Mesodermal cell (in vitro differentiated cells): ENCODE measurements around the gene DPF3.

Experiments used
- H3K27ac ChIP-seq: 2 replicates; pipeline ENCODE4 v1.7.0; 2013; ENCODE audit warnings: mild to moderate bottlenecking, low read depth, low read length, moderate library complexity; ENCODE audit not compliant: severe bottlenecking
- H3K36me3 ChIP-seq: 2 replicates; pipeline ENCODE4 v1.7.1; 2013; ENCODE audit warnings: mild to moderate bottlenecking, low read length, moderate library complexity; ENCODE audit not compliant: control insufficient read depth, insufficient read depth
- H3K4me1 ChIP-seq: one replicate; pipeline ENCODE4 v1.7.1; 2013; ENCODE audit warnings: mild to moderate bottlenecking, low read length; ENCODE audit not compliant: insufficient read depth, control insufficient read depth, poor library complexity, severe bottlenecking
- H3K4me3 ChIP-seq: 2 replicates; pipeline ENCODE4 v1.7.0; 2013; ENCODE audit warnings: low read length, control low read depth, mild to moderate bottlenecking; ENCODE audit not compliant: insufficient read depth, poor library complexity, severe bottlenecking; ENCODE audit errors: extremely low read depth
- H3K9me3 ChIP-seq: 2 replicates; pipeline ENCODE4 v1.7.1; 2013; ENCODE audit warnings: mild to moderate bottlenecking, low read length, moderate library complexity; ENCODE audit not compliant: control insufficient read depth
- WGBS, 2 experiments: methylation state at CpG; one replicate each; pipeline ENCODE4 v1.1.5; 2013; ENCODE audit warnings: missing lambda C conversion rate in 2 of 2; ENCODE audit not compliant: insufficient coverage in 2 of 2; 5-methylcytosine and 5-hydroxymethylcytosine counted together

DPF3 gene

DNA sequence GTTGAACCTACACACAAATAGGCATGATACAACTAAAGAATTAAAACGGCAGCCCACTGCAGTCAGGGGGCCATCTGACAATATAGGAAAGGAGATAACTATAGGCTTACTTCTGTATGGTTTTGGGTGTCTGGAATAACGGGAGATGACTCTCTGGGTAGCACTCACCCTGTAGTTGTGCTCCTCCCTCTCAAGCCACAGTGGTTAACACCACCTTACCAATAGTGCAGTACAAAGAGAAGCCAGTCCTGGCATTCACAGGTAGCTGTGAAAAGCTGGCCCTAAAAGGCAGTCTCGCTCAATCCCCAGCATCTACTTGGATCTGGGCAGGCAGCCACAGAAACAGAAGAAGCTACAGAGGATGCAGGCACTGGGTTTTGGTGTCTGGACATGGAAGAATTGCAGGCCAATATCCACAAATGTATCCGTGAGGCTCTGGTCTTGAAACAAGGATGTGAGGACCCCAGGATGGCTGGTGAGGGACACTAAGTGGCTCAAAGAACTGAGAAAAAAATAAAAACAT, 93.0 kb downstream of the DPF3 start:
- no peaks in the 10 kb centered on the region for H3K9me3 ChIP-seq
- H3K4me3 ChIP-seq: no peak overlapping the region
- H3K4me1 ChIP-seq: peaks cover 11% of the 10 kb centered on the region
- 85 to 89% methylated on average over 2 to 3 of the region's 4 CpGs for WGBS, 2 experiments
- H3K36me3 ChIP-seq: no peaks in the 10 kb centered on the region
- no peak overlapping the region for H3K27ac ChIP-seq

DNA sequence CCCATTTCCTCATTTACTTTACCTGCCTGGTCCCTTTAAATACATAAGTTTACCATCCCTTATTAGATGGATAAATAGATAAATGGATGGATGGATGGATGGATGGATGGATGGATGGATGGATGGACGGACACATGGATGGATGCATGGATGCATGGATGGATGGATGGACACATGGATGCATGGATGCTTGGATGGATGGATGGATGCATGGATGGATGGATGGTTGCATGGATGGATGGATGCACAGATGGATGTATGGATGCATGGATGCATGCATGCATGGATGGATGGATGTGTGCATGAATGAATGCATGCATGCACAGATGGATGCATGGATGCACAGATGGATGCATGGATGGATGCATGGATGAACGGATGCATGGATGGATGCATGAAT, 93.6 kb downstream of the DPF3 start:
- no peak overlapping the region for H3K27ac ChIP-seq
- no peak overlapping the region for H3K4me3 ChIP-seq
- peaks cover 11% of the 10 kb centered on the region for H3K4me1 ChIP-seq
- WGBS, 2 experiments: 84 to 95% methylated on average over 2 of the region's 2 CpGs
- H3K9me3 ChIP-seq: no peaks in the 10 kb centered on the region
- no peaks in the 10 kb centered on the region for H3K36me3 ChIP-seq

GRCh38 chr14:72796935-72797334, 97.0 kb downstream of the DPF3 start:
- Histone ChIP-seq H3K9me3 (no peaks in the 10 kb centered on the region), H3K36me3 (no peaks in the 10 kb centered on the region), H3K4me3 (no peak overlapping the region), H3K27ac (no peak overlapping the region), H3K4me1 (peaks cover 9% of the 10 kb centered on the region)
- WGBS, 2 experiments: 60 to 68% methylated on average over 1 to 6 of the region's 6 CpGs

DNA sequence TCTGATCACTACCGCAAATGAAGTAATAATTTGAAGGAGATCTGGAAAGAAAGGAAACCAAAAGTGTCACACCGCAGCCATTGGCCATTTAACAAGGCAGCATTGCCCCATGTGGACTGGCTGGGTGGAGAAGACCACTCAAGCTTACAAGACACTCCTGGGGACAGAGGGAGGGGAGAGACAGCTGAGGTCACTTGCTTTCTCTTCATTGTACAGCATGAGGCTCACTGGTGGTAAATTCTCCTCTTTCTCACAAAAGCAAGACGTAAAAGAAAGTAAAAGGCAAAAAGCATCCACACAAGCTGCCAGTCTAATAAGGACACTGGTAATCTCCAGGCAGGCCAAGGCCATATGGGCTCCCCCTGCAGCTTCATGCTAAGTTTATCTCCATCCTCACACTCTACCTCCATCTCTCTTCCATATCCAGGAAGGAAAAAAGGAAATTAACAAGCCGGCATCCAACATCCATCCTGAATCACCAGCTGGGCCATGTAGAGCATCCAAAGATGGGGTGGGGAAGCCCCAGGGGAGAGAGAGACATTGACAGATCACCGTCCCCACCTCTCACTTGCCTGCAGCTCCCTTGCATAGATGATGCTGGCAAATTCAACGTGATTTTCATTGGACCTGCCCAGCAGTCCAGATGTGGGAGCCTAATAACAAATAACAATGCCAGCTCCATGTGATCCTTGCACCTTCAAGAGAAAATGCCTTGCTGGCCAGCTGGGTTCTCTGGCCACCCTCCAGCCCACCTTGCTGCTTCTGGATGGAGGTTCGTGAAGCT, 100.6 kb downstream of the DPF3 start:
- H3K9me3 ChIP-seq: no peaks in the 10 kb centered on the region
- H3K4me3 ChIP-seq: no peak overlapping the region
- H3K27ac ChIP-seq: no peak overlapping the region
- WGBS, 2 experiments: 96% methylated on average over 5 of the region's 7 CpGs
- H3K36me3 ChIP-seq: no peaks in the 10 kb centered on the region
- H3K4me1 ChIP-seq: peaks cover 22% of the 10 kb centered on the region

DNA sequence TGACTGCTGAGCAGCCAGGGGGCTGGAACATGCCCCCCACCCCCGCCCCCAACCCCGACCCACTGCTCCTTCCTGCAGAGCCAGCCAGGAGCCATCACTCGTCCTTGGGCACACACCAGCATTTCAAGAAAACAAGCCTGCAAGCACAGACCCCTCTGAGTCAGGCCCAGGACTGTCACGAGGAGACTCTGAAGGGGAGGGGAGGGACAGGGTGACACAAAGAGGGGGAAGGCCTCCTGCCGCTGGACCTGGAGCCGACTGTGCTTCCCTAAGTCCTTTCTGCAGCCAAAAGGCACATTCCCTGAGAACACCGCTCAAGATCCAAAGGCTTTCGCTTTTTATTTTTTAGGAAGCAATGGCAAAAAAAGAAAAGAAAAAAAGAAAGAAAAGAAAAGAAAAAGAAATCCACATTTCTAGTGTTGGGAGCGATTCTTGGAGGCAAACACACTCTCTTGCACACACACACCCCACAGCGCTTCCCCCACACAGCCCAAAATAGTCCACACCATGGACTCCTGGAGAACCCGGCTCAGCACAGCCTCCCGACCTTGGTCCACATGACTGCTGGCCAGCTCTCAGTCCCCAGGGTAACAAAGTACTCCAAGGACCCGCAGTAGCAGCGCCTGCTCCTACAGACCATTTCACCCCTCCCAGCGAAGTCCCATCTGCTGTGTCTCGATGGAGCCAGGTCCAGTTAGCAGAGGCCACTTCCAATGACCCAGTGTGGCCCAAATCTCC, 101.7 kb downstream of the DPF3 start:
- H3K4me3 ChIP-seq: no peak overlapping the region
- peaks cover 25% of the 10 kb centered on the region for H3K4me1 ChIP-seq
- no peaks in the 10 kb centered on the region for H3K36me3 ChIP-seq
- WGBS, 2 experiments: 67 to 71% methylated on average over 8 to 11 of the region's 16 CpGs
- H3K27ac ChIP-seq: peak overlapping the region; percentile 39
- no peaks in the 10 kb centered on the region for H3K9me3 ChIP-seq

GRCh38 chr14:72790887-72791566, 102.9 kb downstream of the DPF3 start:
- H3K9me3 ChIP-seq: no peaks in the 10 kb centered on the region
- 77 to 92% methylated on average over 5 to 7 of the region's 10 CpGs for WGBS, 2 experiments
- H3K4me1 ChIP-seq: peaks cover 25% of the 10 kb centered on the region
- no peak overlapping the region for H3K27ac ChIP-seq
- H3K36me3 ChIP-seq: no peaks in the 10 kb centered on the region
- H3K4me3 ChIP-seq: no peak overlapping the region

DNA sequence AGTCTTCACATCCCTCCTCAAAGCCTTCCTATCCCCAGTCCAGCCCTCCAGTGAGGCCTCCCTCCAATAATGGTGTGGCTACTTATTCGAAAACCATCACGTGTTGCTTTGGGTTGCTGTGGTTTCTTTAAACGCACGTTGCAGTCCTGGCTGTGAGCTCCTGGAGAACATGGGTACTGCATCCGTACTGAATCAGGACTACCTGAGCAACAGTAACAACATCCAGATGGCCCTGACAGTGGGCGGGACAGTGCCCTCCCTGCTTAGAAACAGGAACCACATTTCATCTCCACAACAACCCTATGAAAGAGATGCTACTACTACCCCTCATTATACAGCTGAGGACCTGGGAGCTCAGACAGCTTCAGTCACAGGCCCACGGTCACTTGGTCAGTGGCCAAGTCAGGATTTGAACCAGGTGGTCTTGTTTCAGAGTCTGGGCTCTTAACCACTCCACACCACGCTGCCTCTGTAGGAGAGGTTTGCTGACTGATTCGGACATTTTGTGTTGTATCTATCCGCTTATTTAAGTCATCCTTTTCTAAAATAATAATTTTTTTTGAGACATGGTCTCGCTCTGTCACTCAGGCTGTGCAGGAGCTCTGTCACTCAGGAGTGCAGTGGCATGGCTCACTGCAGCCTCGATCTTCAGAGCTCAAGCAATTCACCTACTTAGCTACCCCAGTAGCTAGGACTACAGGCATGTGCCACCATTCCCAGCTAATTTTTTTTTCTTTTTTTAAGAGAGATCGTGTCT, 104.8 kb downstream of the DPF3 start:
- WGBS, 2 experiments: 93% methylated on average over 10 of the region's 13 CpGs

GRCh38 chr14:72788255-72788654, 105.6 kb downstream of the DPF3 start:
- Histone ChIP-seq H3K36me3 (no peaks in the 10 kb centered on the region), H3K4me3 (no peak overlapping the region), H3K9me3 (no peaks in the 10 kb centered on the region), H3K4me1 (peaks cover 25% of the 10 kb centered on the region), H3K27ac (peak overlapping the region; percentile 4)
- WGBS, 2 experiments: 79 to 82% methylated on average over 3 to 4 of the region's 6 CpGs

More for the DNA sequence above, 104.8 kb downstream of the DPF3 start:
- Histone ChIP-seq H3K9me3 (no peaks in the 10 kb centered on the region), H3K4me1 (peaks cover 25% of the 10 kb centered on the region), H3K36me3 (no peaks in the 10 kb centered on the region), H3K4me3 (no peak overlapping the region), H3K27ac (no peak overlapping the region)

DNA sequence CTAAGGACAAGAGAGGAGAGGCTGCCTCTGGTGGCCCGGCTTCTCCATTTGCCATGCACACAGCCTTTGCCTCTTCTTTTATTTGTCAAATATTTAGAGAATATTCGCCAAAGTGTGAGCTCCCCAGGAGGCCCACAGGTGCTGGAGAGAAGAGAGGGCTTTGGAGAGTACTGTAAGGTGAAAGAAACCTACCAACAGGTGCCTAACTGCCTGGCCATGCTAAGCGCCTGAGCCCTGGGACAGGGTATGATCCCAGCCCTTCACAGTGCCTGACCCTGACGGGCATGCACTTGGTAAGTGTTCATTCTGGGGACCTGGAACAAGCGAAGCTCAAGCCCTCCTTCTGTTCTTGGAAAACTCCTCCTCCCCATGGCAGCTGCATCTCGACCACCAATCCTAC, 106.1 kb downstream of the DPF3 start:
- Histone ChIP-seq H3K27ac (peak overlapping the region; percentile 4), H3K36me3 (no peaks in the 10 kb centered on the region), H3K9me3 (no peaks in the 10 kb centered on the region), H3K4me3 (no peak overlapping the region), H3K4me1 (peaks cover 25% of the 10 kb centered on the region)
- 89 to 100% methylated on average over 4 of the region's 6 CpGs for WGBS, 2 experiments
